ENCODE measurements around the gene TMEM184B.

Gene TMEM184B

DNA sequence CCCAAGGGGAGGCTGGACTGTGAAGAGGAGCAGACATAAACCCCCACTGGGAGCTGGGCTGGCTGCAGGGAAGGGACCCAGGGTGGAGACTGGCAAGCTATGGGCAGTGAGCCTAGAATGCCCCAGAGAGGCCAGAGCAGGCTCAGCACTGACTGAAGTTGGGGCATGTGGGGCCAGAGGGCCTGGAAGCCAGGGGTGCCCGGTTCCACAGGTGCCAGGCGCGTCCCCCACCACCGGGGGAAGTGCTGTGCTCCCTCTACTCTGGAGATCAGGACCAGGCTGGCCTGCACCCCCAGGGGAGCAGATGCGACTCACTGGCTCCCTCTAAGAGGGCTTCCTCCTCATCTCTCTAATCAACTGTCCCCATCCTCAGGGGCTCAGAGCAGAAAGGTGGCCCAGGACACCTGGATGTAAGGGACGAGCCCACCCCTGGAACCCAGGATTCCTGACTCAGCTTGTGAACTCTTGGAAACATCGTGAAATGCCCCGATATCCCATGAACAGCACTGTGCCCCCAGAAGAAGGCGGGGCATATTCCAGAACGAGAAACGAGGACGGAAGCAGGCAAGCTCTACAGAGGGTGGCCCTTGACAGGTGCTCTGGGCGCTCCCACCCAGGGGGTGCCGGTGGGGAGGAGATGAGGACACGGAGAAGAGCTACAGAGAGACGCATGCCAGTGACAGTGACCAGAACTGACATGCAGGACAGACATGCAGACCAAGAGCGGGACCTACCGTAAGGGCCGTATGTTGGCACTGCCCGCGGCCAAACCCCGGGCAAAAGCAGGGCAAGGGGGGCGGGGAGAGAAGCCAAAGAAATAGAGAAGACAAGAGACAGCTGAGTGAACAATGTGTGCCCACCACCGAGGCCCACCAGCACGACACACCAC is 50.7 kb downstream of the TMEM184B start:
- DNase-seq: no peak

DNA sequence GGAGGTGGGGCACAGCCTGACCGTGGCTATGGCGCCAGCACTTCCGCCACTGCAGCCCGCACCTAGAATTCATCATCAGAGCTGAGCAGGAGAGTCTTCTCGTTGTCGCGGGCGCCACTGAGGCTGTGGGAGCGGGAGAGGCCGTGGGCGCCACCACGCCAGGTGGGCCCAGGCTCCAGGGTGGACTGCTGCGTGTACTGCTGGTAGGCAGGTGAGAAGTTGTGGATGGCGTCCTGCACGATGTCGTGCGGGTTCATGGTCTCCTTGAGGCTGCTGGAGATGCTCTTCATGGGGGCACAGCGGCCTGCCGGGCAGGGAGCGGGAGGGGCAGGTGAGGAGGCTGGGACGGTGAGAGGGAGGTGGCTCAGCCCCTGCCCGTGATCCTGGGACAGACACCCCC is 51.4 kb downstream of the TMEM184B start:
- no peak for DNase-seq

DNA sequence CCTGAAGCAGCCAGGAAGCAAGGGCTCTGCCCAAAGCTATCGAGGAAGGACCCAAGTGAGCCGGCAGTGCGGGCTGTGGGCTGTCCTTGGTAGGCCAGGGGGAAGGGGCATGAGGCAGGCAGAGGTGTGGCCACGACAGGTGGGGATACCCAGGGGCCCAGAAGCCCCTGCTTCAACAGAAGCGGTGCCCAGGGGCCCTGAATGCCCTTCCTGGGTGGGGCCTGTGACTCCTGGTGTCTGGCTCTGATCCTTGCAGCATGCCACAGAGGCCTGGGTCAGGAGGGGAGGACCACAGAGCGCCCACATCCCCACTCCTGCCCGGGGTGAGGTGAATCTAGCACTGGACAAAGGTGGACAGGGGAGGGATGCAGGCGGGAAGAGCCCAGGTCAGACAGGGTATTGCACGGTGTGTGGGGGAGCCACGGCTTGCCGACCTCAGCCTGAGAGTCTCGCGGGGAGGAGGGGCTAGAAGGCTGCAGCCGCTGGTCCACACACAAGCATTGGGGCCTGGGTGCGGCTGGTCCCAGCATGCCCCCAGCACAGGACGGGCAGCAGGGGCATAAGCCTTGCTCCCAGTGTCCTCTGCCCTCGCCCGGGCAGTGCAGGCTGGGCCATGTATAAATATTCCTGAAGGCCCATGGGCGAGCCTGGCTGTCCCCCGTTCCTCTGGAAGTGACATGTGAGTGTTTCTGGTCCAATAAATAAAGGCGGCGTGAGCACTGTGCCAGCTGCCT is 52.0 kb downstream of the TMEM184B start:
- DNase-seq: no peak

DNA sequence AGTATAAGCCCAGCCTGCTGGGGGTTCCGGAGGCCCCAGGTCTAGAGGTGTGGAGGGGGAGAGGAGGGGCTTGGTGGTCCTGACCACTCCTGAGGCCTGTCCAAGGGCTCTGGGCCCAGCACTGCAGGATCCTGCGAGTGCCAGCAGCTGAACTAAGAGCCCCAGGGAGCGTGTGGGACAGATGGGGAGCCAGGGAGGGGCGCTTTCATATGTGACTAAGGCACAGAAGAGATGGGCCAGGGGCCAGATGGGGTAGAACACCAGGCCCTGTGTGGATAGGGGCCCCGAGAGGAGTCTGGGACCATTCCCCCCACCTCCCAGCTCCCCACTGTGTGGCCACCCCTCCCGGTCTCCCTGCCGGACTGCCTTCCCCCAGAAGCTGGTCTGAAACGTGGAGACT is 52.6 kb downstream of the TMEM184B start:
- no peak for DNase-seq

DNA sequence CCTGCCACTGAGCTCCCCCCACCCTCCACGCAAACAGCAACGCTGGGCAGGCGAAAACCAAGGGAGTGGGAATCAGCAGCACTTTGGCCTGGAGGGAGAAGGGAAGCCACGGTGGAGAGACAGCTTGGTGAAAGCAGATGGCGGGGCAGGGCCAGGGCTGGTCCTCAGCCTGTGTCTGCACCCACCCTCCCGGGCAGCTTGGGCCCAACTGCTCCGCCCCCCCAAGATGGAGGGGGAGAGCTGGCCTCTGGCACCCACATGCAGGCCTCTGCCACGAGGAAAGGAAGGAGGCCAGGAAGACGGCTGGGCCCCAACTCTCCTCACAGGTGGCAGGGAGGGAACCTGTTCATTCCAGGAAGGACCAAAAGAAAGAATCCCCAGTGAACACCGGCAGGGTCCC is 53.2 kb downstream of the TMEM184B start:
- DNase-seq: no peak

DNA sequence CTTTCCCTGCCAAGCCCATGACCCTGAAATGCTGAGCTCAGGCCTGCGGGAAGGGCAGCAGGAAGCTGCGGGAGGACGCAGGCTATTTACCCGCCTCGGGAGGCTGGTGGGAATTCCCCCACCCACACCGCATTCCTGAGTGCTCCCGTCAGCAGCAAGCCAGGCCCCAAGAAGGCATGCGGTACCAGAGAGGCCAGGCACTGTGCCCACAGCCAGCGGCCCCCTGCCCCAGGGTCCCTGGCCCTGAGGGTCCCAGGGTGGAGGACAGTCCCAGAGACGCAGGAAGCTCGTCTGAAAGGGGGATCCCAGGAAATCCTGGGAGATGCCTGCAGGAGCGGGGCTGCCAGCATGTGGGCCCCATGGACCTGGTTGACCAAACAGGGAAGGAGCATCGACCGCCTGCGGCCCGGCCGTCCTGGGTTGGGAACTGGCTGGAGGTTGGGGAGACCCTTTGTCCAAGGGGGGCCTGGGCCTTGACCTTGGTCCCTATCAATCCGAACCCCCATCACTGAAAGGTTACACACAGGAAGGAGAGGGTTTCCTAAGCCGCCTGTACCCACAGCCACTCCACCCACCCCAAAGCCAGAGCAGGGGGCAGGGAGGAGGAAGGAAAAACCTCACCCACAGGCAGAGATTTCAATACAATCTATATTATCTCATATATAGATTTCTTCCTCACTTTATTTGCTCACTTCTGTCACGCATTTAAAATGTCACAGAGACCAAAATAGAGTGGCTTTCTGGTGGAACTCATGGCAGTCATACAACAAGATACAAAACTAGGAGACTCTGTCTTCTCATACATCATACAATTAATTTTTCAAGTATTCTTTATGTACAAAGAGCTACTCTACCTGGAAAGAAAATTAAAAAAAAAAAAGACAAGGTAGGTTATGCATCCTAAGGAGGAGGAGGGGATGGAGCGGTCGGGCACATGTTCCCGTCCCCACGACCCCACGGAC is 53.9 kb downstream of the TMEM184B start:
- peak; percentile 57 to 69 for DNase-seq

DNA sequence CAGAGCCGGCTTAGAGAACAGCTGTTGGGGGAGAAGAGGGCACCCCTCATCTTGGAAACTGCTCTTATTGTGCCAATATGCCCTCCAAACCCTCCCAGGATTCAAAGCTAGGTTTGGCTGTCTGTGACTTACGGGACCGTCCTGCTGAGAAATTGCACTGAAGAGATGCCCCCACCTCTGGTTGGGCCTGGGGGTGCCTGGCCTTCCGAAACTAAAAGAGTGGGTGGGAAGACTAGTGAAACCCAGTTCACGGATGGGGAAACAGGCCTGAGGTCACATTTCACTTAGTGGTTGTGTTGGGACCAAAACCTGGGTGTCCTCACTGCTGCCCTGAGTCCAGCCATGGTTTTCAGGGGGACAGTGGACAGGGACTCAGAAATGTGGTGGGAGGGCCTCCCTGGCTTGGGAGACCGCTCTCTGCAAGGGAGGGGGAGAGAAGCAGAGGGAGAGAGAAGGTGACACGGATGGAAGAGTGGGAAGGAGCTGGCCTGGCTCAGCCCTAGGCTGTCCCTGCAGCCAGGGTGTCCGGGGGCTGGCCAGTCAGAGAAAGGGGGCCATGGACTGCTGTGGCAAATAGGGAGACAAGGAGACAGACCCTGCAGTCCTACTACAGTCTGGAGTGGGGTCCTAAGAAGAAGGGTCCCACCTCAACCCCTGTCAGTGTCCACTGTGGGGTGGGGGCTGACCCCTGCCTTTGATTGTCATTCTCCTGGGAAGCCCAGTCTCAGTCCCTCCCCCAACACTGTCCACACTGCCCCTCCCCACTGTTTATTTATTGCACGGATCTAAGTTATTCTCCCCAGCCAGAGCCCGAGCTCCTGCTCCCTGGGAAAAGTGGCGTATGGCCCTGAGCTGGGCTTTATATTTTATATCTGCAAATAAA is 57.4 kb downstream of the TMEM184B start:
- DNase-seq: no peak

DNA sequence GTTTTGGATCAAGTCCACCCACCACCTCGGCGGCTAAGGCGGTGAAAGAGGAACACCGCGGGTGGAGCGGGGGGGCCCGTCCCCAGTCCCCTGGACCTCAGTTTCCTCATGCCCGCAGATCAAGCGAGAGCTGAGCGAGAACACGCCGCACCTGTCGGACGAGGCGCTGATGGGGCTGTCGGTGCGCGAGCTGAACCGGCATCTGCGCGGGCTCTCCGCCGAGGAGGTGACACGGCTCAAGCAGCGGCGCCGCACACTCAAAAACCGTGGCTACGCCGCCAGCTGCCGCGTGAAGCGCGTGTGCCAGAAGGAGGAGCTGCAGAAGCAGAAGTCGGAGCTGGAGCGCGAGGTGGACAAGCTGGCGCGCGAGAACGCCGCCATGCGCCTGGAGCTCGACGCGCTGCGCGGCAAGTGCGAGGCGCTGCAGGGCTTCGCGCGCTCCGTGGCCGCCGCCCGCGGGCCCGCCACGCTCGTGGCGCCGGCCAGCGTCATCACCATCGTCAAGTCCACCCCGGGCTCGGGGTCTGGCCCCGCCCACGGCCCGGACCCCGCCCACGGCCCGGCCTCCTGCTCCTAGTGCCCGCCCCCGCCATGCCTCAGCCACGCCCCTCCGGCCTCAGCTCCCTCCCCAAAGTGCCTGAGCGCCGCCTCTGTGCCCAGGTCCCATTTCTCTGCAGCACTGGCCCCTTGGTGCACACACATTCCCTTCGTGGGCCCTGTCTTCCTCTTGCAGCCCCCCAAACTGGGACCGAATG is 58.3 kb downstream of the TMEM184B start:
- DNase-seq: peak; percentile 62 to 73

DNA sequence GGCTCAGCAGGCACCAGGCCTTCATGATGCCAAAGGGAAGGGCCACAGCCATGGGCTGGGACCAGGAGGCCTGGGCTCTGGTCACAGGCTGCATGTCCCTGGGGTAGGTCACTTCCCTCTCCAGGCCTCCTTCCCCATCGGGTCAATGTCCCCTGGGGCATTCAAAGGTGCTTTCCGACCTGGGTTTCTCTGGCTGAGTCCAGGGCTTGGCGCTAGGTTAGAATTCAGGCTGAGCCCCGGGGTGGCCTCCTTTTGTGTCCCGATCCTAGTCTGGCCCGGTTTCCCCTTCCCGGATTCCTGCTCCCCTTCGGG is 58.9 kb downstream of the TMEM184B start:
- DNase-seq: no peak

DNA sequence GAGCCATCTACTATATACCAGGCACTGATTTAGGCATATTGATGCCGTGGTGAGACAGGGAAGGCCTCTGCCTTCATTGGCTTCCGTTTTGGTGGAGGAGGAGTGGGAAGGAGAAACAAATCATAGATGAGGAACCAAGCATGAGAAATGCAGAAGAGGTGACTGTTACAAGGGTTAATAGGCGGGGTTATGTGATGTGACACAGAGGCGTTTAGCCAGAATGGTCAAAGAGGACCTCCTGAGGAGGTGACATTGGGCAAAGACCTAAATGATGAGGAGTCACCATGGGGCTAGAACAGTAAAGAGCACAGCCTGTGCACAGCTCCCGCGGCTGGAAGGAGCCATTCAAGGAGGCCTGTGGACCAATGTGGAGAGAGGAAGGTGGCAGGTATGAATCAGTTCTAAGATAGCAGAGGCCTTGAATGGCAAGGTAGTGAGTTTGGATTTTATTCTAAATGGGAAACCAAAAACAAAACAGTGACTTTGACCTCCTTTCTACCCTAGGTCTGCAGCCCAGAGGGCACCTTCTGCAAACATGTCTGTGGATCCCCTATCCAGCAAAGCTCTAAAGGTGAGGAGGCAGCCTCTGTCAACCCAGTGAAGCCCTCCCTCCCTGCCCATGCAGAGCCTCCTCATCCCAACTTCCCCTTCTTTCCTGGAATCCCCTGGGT is 59.4 kb downstream of the TMEM184B start:
- DNase-seq: no peak

DNA sequence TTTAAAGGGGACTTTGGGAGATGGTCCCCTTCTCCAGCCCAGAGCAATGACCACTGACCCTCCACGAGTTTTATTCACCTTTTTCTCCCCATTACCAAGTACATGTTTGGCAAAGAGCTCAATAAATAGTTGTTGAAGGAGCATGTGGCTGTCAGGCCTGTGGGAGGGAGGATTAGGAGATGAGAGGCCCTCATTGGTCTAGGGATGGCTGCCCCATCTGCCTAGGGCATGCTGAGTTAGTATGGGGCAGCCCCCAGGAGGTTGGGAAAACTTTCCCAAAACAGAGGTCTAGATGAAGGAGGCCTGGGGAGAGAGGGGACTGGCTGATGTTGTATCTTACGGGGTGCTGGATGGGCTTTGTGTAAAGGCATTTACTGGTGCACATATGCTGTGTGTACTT is 60.4 kb downstream of the TMEM184B start:
- no peak for DNase-seq

DNA sequence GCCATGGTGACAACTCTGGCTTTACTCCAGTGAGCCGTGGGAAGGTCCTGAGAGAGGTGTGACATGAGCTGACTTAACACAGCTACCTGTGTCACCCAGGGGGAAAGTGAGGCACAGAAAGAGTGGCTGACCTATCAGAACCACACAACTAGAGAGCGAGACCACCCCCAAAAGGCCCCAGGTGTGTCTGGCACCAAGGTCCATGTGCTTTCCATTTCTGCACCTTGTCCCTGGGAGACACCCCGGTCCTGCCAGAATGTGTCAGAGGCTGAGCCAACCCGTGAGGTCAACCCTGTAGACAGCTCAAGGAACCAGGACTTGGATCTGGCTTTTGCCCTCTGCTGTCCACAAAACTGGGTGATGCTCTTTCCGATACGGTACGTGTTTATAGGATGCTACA is 61.3 kb downstream of the TMEM184B start:
- no peak for DNase-seq

DNA sequence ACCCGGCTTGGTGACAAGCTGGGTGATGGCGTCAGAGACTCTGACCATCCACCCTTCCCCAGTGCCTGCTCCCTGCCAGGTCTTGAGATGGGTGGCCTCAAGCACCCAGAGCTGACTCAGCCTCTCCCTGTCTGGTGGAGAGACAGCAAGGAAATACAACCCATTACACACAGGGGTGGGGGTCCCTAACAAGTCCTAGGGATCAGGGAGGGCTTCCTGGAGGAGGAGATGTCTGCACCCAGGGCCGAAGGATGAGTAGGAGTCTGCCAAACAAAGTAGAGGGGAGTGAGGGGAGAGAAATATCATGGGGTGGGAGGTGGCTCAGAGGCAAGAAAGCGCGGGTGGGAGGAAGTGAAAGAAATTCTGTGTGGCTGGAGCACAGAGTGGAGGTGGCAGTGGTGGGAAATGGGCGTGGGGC is 64.2 kb downstream of the TMEM184B start:
- DNase-seq: no peak

DNA sequence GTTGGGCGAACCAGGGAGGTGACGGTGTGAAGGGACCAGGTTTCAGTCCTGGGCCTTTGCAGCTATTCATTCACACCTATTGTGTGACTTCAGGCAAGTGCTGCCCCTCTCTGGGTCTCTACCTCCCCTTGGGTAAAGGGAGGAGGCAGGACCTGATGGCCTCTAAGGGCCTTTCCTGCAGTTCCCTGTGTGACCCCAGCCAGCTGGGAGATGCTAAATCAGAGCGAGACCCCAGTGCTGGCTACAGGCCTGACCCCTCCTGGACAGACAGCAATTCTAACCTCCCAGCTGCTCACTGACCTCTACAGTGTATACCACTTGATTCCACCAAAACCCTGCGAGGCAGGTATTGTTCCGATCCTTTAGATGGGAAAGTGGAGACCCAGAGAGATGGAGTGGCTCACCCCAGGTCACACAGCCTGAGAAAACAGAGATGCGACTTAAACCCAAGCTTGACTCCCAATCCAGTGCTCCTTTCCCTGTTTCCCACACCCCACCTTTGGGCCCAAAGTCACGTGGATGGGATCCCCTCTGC is 64.8 kb downstream of the TMEM184B start:
- DNase-seq: no peak

DNA sequence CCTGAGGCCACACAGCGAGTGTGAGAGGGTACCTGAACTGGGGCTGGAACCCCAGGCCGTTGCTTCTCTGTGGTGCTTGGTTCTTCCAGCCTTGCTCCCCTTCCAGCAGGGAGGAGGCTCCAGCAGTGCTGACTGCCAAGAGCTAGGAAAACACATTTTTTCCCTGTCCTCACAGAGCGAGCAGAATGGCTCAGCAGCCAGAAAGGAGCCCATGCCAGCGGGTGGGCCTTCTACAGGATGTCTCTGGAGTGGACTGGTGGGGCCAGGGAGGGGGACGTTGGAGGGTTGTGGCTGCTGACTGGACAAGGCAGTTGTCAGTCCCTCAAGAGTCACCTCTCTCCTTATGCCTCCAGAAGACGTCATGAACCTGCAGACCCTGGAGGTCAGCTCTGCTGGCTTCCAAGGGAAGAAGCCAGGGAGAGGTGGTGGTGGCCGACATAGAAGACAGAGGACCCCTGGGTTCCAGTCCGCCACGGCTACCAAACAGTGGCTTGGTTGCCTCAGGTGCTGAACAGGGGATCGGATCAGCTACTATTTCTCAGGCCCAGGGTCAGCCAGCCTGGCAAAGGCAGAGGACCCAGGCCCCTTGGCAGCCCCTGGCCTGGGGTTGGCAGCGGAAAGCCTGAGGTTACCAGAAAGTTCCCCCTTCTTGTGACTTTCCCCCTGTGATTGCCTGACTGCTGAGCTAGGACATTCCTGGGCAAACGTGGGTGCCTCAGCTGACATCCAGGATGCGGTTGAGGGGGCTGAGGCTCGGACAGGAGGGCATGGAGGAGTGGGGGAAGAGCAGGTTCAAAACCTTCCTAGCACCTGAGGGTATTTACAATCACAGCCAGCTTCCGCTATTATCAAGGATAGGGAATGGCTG is 67.3 kb downstream of the TMEM184B start:
- no peak for DNase-seq

DNA sequence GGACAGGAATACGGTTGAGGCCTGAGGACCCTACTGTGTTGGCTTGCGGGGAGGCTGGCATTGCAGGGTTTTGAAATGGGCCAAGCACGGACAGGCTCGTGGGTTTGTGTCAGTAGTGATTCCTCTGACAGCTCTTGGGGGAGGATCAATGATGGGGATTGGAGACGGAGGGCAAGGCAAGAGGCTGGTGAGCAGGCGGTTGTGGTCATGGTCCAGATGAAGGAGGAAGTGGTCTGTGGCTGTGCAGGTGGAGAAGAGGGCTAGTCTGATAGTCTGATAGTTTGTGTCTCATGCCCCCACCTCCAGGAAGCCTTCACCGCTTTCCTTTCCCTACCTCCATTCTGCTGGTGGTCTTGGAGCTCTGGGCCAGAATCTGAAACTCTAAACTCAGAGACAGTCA is 68.0 kb downstream of the TMEM184B start:
- no peak for DNase-seq

DNA sequence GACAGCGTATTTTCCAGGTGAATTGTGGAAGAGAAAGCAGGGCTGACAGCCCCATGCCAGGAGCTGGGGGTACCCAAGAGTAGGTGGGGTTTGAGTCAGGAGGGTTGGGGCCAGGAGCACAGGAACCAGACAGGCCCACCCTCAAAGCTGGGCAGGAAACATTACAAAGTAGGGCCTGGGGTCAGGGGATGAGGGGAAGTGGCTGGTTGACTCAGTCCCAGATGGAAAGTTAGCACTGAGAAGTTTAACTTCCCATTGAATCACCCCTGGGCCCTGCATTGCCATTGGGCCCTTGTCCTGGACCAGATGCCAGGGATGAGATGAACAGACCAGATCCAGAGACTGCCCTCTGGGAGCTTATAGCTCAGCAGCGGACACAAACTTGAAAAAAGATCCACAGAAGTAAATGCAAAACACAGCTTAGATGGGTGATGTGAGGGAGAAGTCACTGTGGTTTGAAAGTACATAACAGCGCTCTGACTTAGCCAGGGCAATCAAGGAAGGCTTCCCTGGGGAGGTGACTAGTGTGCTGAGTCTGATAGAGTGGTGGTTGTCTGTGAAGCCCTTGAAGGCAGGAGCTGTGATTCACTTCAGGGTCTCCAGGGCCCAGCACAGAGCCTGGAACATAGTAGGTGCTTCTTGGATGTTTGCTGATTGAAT is 68.8 kb downstream of the TMEM184B start:
- no peak for DNase-seq

DNA sequence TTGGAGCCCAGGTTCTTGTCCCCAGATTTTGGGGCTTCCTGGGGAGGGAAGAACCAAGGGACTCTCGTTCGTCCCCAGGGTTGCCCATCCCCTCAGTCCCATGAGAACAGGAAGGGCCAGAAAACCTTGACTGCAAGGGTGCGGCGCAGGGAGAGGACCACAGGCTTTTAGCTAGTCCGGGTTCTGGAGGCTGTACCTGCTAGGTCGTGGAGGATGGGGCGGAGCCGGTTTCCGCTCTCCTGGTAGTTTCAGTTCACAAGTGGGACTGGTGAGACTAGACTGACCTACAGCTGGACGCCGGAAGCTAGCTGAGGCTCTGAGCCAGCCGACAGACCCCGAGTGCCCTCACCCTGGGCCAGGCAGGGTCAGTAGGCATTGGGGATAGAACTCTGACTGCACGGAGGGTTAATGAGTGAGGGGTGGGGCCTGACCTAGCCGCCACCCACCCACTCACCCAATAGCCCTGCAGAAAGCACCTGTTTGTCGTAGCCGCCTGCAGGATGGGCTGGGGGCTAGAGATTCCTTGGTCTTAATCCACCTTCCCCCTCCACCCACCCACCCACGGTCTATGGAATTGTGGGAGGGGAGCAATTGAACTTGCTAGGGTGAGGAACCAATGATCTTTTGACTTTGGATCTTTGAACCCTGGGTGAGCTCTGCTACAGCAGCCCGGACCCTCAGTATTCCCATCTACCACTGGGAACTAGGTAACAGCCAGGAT is 69.6 kb downstream of the TMEM184B start:
- DNase-seq: peak in 1 of 2 donors; percentile 47

All from stimulated activated CD4-positive, alpha-beta T cell treated with anti-CD3 and anti-CD28 coated beads, Interleukin-2, amount 100 ng/mL, for 24 hours (primary cell).